GM06990 (cell line): Measurements from ENCODE around the gene TRIM71.

ENCODE experiments used
- DNase-seq: peaks from one replicate; pipeline ENCODE4 v3.0.0-alpha.2; 2011; ENCODE audit not compliant: insufficient read length; ENCODE audit errors: extremely low read depth
- H3K27me3 ChIP-seq: replicated peaks from 2 replicates; pipeline ENCODE4 v1.6.0; 2011; ENCODE audit warnings: low read length; ENCODE audit not compliant: control insufficient read depth, insufficient read depth
- H3K36me3 ChIP-seq: 2 replicates; pipeline ENCODE4 v1.5.1; 2011; ENCODE audit warnings: low read length; ENCODE audit not compliant: control insufficient read depth, insufficient read depth
- H3K4me3 ChIP-seq: replicated peaks from 2 replicates; pipeline ENCODE4 v1.5.1; 2011; ENCODE audit warnings: low read depth, mild to moderate bottlenecking, control low read depth, low read length
- CTCF ChIP-seq: IDR thresholded peaks from 2 replicates; pipeline ENCODE4 v1.5.1; 2011; ENCODE audit warnings: low read length, control low read depth, mild to moderate bottlenecking, inconsistent platforms; ENCODE audit not compliant: insufficient read depth, poor library complexity, severe bottlenecking

The TRIM71 gene

GRCh38 chr3:32880225-32880624 lies 62.4 kb downstream of the TRIM71 start:
- Histone ChIP-seq H3K4me3 (no peak overlapping the region), H3K27me3 (no peaks in the 10 kb centered on the region), H3K36me3 (no peaks in the 10 kb centered on the region)
- TF ChIP-seq CTCF: no peak
- DNase-seq: no peak

DNA sequence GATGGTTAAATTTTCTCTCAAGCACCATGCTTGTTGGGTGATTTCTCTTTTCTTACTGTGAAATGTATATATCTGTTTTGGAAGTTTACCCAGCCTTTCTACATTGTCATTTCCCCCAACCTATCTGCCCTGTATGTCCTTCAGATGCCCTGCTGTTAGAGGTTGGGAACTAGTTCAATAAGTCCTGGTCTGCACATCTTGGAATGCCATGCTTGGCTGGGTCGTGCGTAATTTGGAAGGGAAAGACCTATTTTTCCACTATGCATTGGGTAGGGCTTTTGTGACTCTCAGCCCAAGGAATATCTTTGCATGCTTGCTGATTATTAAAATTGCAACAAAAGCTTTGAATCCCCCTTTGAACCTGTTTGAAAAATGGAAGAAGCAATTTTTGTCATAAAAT lies 63.8 kb downstream of the TRIM71 start:
- Histone ChIP-seq H3K27me3 (no peaks in the 10 kb centered on the region), H3K36me3 (no peaks in the 10 kb centered on the region), H3K4me3 (no peak overlapping the region)
- DNase-seq: no peak
- TF ChIP-seq CTCF: no peak

- no peak for DNase-seq
- Histone ChIP-seq H3K27me3 (no peaks in the 10 kb centered on the region), H3K4me3 (no peak overlapping the region), H3K36me3 (no peaks in the 10 kb centered on the region)
- TF ChIP-seq CTCF: no peak
These were observed 64.4 kb downstream of the TRIM71 start for GRCh38 chr3:32882189-32882588.

DNA sequence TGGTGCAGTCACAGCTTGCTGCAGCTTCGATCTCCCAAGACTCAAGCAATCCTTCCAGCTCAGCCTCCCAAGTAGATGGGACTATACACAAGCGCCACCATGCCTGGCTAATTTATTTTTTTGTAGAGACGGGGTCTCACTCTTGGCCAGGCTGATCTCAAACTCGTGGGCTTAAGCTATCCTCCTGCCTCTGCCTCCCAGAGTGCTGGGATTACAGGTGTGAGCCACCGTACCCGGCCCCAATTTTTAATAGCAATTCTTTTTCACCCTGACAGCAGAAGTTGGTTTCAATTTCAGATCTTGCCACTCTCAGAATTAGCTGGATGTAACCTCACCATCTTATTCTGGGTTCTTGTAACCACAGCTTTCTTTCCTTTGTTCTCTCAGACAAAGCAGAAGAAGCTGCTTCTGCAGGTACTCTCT lies 64.8 kb downstream of the TRIM71 start:
- no peak for TF ChIP-seq CTCF
- Histone ChIP-seq H3K36me3 (no peaks in the 10 kb centered on the region), H3K4me3 (no peak overlapping the region), H3K27me3 (no peaks in the 10 kb centered on the region)
- peak; percentile 71 for DNase-seq

GRCh38 chr3:32883817-32884216 lies 66.0 kb downstream of the TRIM71 start:
- Histone ChIP-seq H3K27me3 (no peaks in the 10 kb centered on the region), H3K4me3 (no peak overlapping the region), H3K36me3 (no peaks in the 10 kb centered on the region)
- no peak for DNase-seq
- no peak for TF ChIP-seq CTCF

- no peak overlapping the region for H3K4me3 ChIP-seq
- TF ChIP-seq CTCF: no peak
- H3K27me3 ChIP-seq: no peaks in the 10 kb centered on the region
- DNase-seq: no peak
- H3K36me3 ChIP-seq: no peaks in the 10 kb centered on the region
These were observed 66.8 kb downstream of the TRIM71 start for GRCh38 chr3:32884591-32884990.
